Measurements from ENCODE around the gene RRP1B.
"Not testable (repeated sequence)": the region's sequence is repeated elsewhere in the genome, so short reads cannot be mapped to it uniquely, and the experiment has no call there.

Gene RRP1B

DNA sequence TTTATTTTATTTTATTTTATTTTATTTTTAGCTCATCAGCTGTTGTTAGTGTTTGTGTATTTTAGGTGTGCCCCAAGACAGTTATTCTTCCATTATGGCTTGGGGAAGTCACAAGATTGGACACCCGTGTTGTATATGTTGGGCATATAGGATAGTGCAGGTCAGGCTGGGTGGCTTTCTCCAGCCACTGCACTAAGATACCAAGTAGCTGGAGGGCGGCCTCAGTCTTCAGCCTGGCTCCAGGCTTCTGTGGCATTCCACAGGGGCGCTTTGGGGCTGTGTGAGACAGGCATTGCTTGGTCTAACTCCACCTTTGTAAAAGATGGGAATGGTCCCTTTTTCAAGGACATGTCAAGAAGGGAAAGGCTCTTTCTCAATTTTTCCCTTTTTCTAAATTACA lies 16.5 kb downstream of the RRP1B start:
- DNase-seq, result no peak

DNA sequence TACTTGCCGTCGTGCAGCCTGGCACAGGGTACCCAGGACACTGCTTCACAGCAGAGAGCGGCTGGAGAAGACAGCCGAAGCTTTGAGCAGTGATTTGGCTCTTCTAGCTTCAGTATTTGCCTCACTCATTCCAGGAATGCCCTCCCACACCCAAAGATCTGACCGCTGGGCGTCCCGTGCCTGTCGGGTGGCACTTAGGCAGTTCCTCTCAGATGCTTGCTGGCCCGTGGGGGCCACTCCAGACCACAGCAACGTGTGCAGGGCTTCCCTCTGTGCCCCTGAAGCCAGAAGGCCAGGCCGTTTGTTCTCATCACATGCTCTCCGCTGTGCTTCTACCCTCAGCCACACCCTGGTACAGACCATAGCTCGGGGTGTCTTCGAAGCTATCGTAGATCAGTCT lies 17.0 kb downstream of the RRP1B start:
- DNase-seq, result no peak

DNA sequence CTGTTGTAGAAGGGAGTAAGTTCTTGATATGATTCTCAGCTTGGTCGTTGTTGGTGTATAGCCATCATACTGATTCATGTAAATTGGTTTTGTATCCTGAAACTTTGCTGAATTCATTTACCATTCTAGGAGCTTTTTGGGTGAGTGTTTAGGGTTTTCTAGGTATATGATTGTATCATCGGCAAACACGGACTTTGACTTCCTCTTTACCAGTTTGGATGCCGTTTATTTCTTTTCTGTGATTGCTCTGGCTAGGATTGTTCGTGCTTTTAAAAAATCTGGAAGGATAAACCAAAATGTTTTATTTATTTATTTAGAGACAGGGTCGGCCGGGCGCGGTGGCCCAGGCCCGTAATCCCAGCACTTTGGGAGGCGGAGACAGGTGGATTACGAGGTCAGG lies 20.6 kb downstream of the RRP1B start:
- no peak for DNase-seq

DNA sequence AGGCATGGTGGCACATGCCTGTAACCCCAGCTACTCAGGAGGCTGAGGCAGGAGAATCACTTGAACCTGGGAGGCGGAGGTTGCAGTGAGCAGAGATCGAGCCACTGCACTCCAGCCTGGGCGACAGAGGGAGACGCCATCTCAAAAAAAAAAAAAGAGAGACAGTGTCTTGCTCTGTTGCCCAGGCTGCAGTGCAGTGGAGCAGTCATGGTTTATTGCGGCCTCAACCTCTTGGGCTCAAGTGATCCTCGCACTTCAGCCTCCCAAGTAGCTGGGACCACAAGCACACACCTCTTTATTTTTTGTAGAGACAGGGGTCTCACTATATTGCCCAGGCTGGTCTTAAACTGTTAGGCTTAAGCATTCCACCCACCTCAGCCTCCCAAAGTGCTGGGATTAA lies 21.1 kb downstream of the RRP1B start:
- not testable (repeated sequence) for DNase-seq

DNA sequence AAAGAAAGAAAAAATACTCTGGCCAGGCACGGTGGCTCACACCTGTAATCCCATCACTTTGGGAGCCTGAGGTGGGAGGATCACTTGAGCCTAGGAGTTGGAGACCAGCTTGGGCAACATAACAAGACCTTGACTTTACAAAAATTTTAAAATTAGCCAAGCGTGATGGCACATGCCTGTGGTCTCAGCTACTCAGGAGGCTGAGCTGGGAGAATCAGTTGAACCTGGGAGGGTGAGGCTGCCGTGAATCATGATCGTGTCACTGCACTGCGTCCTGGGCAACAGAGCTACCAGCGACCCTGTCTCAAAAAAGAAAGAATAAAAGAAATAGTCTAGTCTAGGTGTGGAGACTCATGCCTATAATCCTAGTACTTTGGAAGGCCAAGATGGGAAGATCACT lies 22.3 kb downstream of the RRP1B start:
- no peak for DNase-seq

DNA sequence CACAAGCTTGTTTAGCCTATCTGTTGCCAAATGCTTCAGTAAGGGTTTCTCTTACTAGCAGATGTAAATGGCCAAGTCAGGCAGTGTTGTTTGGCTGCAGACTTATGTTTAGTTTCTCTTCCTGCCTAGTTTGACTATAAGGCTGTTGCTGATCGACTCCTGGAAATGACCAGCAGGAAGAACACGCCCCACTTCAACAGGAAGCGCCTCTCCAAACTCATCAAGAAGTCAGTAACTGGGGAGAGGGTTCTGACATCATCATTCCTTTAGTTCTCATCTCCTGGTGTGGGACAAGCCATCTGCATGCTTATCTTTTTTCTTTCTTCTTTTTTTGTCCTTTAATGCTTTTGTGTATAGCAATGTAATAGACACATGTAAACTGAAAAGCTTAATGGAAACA lies 25.1 kb downstream of the RRP1B start:
- no peak for DNase-seq

DNA sequence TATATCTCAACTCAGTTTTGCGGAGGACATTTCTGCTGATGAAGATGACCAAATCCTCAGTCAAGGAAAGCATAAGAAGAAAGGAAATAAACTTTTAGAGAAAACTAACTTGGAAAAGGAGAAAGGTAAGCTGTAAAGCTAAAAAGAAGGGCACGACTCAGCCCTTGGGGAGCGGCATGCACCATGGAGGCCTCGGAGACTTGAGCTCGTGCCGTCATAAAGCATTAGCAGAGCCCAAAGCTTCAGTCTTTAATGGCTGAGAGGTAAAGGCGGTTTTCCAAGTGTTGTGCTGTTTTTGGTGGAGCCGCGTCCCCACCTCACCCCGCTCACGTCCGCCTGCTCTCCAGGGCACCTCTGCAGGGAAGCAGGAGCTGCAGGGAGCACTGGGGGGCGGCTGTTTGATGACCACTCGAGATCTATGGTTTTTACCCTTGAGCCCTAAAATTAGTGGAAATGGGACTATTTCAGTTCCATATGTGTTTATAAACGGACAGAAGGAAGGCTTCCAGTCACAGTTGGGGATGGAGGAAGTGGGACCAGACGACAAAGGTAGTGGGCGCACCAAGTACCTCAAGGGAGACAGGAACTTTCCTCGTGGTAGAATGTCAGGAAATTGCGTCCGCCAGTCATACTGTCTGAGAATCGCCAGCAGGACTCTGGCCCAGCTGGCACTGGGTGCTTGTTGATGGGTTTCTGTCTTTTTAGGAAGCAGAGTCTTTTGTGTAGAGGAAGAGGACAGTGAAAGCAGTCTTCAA lies 27.6 kb downstream of the RRP1B start:
- no peak for DNase-seq

DNA sequence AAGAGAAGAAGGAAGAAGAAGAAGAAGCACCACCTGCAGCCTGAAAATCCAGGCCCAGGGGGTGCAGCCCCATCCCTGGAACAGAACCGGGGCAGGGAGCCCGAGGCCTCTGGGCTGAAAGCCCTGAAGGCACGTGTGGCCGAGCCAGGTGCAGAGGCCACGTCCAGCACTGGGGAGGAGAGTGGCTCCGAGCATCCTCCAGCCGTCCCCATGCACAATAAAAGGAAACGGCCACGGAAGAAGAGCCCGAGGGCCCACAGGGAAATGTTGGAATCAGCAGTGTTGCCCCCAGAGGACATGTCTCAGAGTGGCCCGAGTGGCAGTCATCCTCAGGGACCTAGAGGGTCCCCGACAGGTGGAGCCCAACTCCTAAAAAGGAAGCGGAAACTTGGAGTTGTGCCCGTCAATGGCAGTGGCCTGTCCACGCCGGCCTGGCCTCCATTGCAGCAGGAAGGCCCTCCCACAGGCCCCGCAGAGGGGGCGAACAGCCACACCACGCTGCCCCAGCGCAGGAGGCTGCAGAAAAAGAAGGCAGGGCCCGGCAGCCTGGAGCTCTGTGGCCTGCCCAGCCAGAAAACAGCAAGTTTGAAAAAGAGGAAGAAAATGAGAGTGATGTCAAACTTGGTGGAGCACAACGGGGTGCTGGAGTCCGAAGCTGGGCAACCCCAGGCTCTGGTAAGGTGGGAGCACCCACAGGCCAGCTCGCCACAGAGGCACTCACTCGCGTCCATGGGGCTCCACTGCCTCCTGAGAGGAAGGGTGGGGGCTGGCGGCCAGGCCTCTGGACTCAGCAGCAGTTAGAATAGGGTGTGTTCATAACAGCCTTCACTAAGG lies 28.4 kb downstream of the RRP1B start:
- DNase-seq, result no peak

DNA sequence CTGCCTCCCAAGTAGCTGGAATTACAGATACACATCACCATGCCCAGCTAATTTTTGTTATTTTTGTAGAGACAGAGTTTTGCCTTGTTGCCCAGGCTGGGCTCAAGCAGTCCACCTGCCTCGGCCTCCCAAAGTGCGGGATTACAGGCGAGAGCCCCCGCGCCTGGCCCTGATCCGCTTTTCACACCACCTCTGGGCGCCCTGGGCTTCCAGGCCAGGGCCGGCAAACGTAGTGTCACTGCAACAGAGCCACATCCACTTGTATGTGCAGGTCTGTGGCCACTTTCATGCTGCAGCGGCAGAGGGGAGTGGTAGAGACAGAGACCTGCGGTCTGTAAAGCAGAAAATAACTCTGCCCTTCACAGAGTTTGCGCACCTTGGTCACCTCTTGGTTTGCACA lies 29.5 kb downstream of the RRP1B start:
- no peak for DNase-seq

DNA sequence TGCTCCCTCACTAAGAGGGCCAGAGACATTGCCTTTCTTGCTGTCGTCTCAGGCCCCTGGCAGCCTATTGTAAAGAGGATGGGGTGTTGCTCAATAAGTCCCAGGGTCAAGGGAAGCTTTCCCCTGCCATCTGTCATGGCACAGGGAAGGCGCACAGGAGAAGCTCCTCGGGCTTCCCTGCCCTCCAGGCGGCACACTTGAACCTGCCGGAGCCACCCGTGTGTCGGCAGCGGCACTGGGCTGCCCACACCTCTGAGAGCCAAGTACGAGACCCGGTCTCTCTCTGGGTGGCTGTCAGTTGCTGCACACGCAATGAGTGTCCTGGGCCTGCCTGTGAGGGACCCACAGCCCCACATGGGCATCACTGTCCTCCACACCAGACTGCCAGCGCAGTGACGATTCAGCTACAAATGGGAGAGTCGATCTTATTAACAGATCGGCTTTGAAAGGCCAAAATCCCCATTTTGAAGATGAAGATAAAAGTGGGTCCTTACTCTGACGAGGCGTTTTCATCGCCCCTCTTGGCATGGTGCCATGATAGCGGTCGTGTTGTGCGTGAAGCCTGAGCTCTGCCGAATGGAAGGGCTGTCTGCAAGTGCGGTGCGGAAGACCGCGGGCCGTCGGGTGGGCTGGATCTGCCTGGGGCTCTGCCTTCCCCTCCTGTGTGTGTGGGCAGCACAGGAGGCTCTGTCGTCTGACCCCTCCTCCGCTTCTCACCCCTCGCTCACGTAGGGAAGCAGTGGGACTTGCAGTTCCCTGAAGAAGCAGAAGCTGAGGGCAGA lies 30.4 kb downstream of the RRP1B start:
- DNase-seq, result no peak

DNA sequence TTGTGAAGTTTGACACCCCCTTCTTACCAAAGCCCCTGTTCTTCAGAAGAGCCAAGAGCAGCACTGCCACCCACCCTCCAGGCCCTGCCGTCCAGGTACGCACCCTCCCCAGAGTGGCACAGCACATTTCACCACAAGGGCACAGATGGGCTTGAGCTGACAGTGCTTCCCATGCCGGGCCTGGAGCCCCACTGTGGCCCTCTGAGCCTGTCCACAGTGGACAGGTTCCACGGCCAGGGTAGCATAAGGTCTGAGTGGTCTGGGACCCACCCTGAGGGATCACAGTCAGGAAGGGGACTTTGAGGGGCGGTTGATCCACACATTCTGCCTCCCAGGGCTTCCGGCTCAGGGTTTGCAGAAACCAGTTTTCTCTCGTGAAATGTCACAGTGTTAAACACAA lies 31.0 kb downstream of the RRP1B start:
- DNase-seq, result no peak

DNA sequence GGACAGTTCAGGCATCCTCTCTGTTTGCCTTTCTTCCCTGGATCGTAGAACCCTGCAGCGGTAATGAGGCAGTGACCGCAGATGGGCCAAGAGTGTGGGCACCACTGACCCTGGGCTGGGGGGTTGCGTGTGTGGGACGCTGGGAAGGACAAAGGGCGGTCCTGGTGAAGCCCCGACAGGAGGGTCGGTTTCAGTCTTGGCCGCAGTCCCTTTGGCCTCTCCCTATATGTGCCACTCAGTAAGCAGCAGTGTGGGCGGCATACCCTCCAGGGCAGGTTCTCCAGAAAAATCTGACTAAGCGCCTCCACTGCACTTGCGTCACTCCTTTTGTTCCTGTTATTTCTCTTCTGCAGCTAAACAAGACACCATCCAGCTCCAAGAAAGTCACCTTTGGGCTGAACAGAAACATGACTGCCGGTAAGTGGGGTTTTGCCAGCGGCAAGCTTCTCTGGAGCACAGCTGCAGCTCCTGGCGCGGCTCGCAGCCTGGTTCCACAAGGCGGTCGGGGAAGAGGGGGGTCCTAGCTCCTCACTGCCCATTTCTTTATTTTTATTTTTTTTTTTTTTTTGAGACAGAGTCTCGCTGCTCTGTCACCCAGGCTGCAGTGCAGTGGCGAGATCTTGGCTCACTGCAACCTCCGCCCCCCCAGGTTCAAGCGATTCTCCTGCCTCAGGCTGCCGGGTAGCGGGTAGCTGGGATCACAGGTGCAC lies 31.9 kb downstream of the RRP1B start:
- no peak for DNase-seq

DNA sequence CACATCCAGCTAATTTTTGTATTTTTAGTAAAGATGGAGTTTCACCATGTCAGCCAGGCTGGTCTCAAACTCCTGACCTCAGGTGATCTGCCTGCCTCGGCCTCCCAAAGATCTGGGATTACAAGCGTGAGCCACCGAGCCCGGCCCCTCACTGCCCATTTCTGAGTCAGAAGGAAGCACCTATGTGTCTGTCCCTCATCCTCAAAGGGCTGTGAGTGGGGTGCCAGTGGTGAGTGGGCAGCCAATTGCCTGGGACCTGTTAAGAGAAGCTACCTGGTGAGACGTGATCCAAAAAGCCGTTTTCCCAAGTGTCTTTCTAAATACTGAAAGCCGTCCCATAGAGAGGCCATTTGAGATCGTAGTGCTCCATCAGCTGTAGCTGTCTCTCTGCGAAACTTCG lies 32.4 kb downstream of the RRP1B start:
- no peak for DNase-seq

DNA sequence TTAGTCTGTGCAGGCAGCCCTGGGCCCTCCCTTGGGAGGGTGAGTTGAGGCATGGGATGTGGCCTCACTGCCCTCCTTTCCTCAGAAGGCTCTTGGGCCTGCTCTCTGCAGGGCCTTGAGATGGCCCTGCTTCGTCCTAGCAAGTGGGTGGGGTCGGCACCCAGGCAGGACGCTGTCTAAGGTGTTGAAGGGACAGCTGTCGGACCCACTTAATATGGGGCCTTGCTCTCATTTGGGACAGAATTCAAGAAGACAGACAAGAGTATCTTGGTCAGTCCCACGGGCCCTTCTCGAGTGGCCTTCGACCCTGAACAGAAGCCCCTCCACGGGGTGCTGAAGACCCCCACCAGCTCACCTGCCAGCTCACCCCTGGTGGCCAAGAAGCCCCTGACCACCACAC lies 33.6 kb downstream of the RRP1B start:
- no peak for DNase-seq

DNA sequence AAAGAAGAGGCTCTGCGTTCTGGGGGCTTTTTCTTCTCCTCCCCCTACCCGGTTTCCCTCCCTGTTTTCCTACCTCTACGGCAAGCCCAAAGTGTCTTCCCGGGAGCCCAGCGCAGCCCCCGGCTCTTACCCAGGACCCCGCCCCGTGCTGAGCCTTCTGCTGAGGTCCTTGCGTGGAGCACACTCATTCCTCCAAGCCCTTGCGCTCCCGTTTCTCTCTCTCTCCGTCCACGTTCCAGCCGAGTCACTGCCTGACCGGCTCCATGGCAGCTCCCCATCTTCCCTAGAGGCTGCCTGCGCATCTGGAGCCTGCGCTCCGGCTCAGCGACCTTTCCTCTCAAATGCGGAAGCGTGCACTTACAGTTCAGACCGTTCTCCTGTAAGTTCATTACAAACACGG lies 34.6 kb downstream of the RRP1B start:
- no peak for DNase-seq

DNA sequence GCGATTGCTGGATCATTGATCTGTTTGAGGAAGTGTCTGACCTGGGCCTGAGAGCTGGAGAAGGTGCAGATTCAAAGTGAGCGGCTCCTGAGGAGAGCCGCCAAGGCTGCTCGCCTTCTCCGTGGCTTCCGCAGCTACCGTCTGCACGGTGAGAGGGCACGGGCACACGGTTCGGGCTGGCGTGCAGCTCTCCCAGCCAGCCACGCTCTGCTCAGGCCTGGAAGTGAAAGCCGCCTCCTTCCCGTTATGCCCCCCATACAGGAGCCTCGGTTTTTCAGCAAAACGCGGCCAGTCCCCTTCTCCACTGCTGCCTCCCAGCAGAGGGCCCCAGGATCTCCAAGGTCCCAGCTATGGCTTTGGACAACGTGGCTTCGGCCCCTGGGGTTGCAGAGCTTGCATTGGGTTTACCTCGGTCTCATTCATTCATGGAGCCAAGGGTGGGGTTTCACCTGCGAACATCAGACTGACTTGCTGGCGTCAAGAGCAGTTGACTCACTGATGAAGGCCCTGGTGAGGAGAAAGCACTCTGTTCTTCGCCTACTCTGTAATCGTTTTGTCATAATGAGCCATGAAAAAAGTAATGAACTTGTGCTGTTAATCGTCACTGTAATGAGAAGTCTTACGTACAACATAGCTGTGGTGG lies 35.2 kb downstream of the RRP1B start:
- no peak for DNase-seq

DNA sequence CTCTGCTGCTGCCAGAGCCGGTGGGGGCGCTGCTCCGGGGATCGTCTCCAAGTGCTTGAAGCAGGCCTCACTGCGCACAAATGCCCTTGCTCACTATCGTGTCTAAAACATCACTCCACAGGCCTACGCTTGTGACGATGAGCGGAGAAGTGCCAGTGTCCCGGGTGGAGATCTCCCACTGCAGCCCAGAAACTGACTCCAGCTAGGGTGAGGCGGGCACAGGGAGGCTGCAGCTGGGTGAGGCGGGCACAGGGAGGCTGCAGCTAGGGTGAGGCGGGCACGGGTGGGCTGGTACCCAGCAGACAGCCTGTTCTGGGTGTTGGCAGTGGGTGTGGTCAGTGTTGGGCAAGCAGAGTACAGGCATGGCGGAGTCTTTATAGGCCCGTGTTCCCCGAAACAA lies 36.9 kb downstream of the RRP1B start:
- no peak for DNase-seq

DNA sequence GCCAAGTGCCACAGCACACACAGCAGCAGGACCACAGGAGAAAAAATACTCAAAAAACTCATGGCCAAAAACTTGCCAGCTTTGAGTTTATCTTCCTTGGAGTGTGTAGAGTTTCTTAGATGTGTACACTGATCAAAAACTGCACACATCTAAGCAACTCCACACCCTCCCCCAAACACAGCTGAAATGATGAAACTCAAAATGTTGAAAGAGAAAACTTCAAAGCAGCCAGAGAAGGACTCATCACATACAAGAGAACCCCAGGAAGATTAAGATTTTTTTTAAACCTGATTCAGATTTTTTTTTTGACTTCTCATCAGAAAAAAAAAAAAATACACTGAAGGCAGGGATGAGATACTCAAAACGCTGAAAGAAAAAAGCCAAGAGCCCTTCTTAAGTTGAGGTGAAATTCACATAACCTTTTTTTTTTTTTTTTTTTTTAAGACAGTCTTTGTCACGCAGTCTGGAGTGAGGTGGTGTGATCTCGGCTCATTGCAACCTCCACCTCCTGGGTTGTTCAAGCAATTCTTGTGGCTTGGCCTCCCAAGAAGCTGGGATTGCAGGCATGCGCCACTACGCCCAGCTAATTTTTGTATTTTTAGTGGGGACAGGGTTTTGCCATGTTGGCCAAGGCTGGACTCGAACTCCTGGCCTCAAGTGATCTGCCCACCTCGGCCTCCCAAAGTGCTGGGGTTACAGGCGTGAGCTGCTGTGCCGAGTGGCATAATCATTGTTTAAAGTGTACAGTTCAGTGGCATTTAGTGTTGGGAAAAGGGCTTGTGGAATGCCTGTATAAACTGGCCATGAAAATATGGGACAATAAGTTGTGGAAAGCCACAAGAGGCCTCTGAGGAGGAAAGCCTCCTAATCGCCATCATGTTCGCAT lies 38.6 kb downstream of the RRP1B start:
- DNase-seq, result no peak

DNA sequence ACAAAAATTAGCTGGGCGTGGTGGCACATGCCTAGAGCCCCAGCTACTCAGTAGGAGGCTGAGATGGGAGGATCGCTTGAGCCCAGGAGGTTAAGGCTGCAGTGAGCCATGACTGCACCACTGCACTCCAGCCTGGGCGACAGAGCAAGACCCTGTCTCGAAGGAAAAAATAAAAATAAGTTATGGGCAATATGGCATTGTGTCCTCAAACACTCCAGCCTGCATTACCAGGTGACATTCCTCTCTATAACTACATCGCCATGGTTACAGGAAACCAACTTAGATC lies 40.1 kb downstream of the RRP1B start:
- DNase-seq, result not testable (repeated sequence)

DNA sequence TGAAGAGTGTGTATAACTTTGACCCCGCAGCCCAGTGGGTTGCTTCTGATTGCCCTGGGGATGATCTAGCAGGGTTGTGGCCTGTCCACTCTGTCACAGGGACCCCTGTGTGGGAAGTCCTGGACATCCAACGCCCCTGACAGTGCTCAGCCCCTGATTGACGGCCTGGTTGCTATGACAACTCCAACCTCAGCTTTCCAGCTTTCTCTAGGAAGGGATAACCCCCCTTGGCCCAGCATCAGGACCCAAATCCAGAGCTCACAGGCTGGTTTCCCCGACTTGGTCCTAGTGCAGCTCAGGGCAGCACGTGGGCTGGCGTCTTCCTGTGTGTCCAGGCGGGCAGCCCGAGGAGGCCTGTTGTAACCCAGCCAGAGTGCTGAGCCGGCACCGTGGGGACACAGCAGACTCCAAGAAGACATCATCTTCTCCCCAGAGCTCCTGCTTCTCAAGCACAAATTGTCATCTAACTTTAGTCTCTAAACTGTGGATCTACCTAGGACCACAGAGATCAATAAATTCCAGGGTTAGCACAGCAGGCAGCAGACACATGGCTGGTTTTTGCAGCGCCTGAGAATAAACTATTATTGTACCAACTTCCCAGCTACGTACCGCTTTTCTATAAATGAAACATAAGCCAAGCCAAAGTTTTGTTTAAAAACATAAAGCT lies 40.7 kb downstream of the RRP1B start:
- DNase-seq, result no peak
